GM18858 (cell line): Measurements from ENCODE around the gene DNAJC15.

Experiments used
- ATAC-seq: cut with Tn5 transposase; IDR thresholded peaks from one replicate; pipeline ENCODE4 v1.9.1; 2021; ENCODE audit not compliant: unreplicated experiment

DNAJC15 gene

GRCh38 chr13:43123856-43124255, 100.5 kb downstream of the DNAJC15 start:
- no peak for ATAC-seq

- no peak for ATAC-seq
Measured at GRCh38 chr13:43124490-43124889, 101.1 kb downstream of the DNAJC15 start.

- ATAC-seq = no peak
Measured at GRCh38 chr13:43126420-43126819, 103.0 kb downstream of the DNAJC15 start.

- ATAC-seq = no peak
Measured at GRCh38 chr13:43127103-43127798, 103.9 kb downstream of the DNAJC15 start.

GRCh38 chr13:43127827-43128226, 104.4 kb downstream of the DNAJC15 start:
- no peak for ATAC-seq

- no peak for ATAC-seq
Measured at GRCh38 chr13:43128504-43128961, 105.1 kb downstream of the DNAJC15 start.

- ATAC-seq = no peak
Measured at GRCh38 chr13:43129066-43129465, 105.7 kb downstream of the DNAJC15 start.

- no peak for ATAC-seq
Measured at GRCh38 chr13:43129511-43130110, 106.2 kb downstream of the DNAJC15 start.

GRCh38 chr13:43132257-43132656, 108.9 kb downstream of the DNAJC15 start:
- ATAC-seq = no peak

GRCh38 chr13:43132911-43133310, 109.5 kb downstream of the DNAJC15 start:
- no peak for ATAC-seq

GRCh38 chr13:43133792-43134191, 110.4 kb downstream of the DNAJC15 start:
- no peak for ATAC-seq

GRCh38 chr13:43134868-43135267, 111.5 kb downstream of the DNAJC15 start:
- ATAC-seq = no peak

GRCh38 chr13:43135516-43135915, 112.1 kb downstream of the DNAJC15 start:
- ATAC-seq = no peak

GRCh38 chr13:43136920-43137575, 113.7 kb downstream of the DNAJC15 start:
- no peak for ATAC-seq

- ATAC-seq = no peak
Measured at GRCh38 chr13:43139211-43139610, 115.8 kb downstream of the DNAJC15 start.

GRCh38 chr13:43139921-43140320, 116.5 kb downstream of the DNAJC15 start:
- no peak for ATAC-seq

- no peak for ATAC-seq
Measured at GRCh38 chr13:43140985-43141384, 117.6 kb downstream of the DNAJC15 start.

GRCh38 chr13:43141685-43142084, 118.3 kb downstream of the DNAJC15 start:
- ATAC-seq = no peak

GRCh38 chr13:43143591-43143990, 120.2 kb downstream of the DNAJC15 start:
- ATAC-seq = no peak

- ATAC-seq = no peak
Measured at GRCh38 chr13:43145534-43146196, 122.3 kb downstream of the DNAJC15 start.

- ATAC-seq = no peak
Measured at GRCh38 chr13:43146400-43146799, 123.0 kb downstream of the DNAJC15 start.
